Mucosa of descending colon (tissue), 3 donors: Measurements from ENCODE around the gene MAP6. TPM values are rescaled to one million over a fixed set of nuclear protein-coding genes. Genes with fewer than 3 reads are reported as not detected.
A peak's percentile ranks its signal among the peaks of the same experiment; 100 is the strongest.

ENCODE experiments used
- ATAC-seq: fragments of 200-7000 bp; cut with Tn5 transposase; one replicate; pipeline ENCODE4 v1.9.1; 2020; ENCODE audit warnings: mild to moderate bottlenecking, moderate library complexity
- DNase-seq, 3 donors: peaks; one replicate each; pipeline ENCODE4 v3.0.0-alpha.2; 2020
- H3K36me3 ChIP-seq: fragments of 200-600 bp; one replicate; pipeline ENCODE4 v1.8.0; 2021; ENCODE audit warnings: low read depth, mild to moderate bottlenecking
- H3K4me1 ChIP-seq: fragments of 200-600 bp; one replicate; pipeline ENCODE4 v1.8.0; 2021; ENCODE audit warnings: low read depth, mild to moderate bottlenecking
- H3K4me3 ChIP-seq: fragments of 200-600 bp; one replicate; pipeline ENCODE4 v1.8.0; 2021; ENCODE audit warnings: mild to moderate bottlenecking
- H3K9me3 ChIP-seq: fragments of 200-600 bp; one replicate; pipeline ENCODE4 v1.8.0; 2021; ENCODE audit warnings: mild to moderate bottlenecking
- CTCF ChIP-seq: fragments of 200-600 bp; IDR thresholded peaks from one replicate; pipeline ENCODE4 v1.8.0; 2022; ENCODE audit warnings: antibody characterized with exemption, mild to moderate bottlenecking
- intact Hi-C, 2 donors: fragments of 100-400 bp; cut with DNase I in 1 of 2; cut with micrococcal nuclease in 1 of 2; formaldehyde crosslinking; loops; one replicate each; pipeline versions ENCODE4 v1.11.0 to v1.11.1; 2022; cut with DNase I, micrococcal nuclease
- total RNA-seq, 3 donors: library from RNA; stranded (reverse); fragmentation: NEBNext Ultra II Directional in 2 of 3; extraction: Animal tissue kit (Norgen Biotek cat#: 25700) in 2 of 3; gene quantifications; one replicate each; pipeline versions ENCODE4 v1.2.1 to v1.2.4, GENCODE V29; 2021 to 2023
- donor health status: DM: no; HTN: no; CAD: no; lungs with moderate emphysema.
- donor health status: DM: no; HTN: no; CAD: no.
- donor health status: DM: no; HTN: yes; CAD: no.

Gene MAP6
- total RNA-seq, 3 donors from 2014 or later = 0.84 to 17.7 (median 1.9) TPM

GRCh38 chr11:75561426-75562047 lies 107.3 kb downstream of the MAP6 start:
- H3K4me1 ChIP-seq = peaks cover 22% of the 10 kb centered on the region
- ATAC-seq (no peak), DNase-seq (peak in 1 of 3 donors; percentile 31)
- intact Hi-C loops = no loop called here
- TF ChIP-seq CTCF = no peak
- H3K9me3 ChIP-seq = no peaks in the 10 kb centered on the region
- no peaks in the 10 kb centered on the region for H3K36me3 ChIP-seq
- peak overlapping the region; percentile 82 for H3K4me3 ChIP-seq

GRCh38 chr11:75560644-75561043 lies 108.2 kb downstream of the MAP6 start:
- no peaks in the 10 kb centered on the region for H3K9me3 ChIP-seq
- no peak for ATAC-seq
- no peaks in the 10 kb centered on the region for H3K36me3 ChIP-seq
- H3K4me3 ChIP-seq = no peak overlapping the region
- H3K4me1 ChIP-seq = peaks cover 22% of the 10 kb centered on the region
- intact Hi-C loops = no loop called here
- TF ChIP-seq CTCF = no peak
- DNase-seq = no peak

GRCh38 chr11:75558939-75559843 lies 109.6 kb downstream of the MAP6 start:
- TF ChIP-seq CTCF = no peak

GRCh38 chr11:75557666-75558494 lies 111.0 kb downstream of the MAP6 start:
- no peaks in the 10 kb centered on the region for H3K36me3 ChIP-seq
- DNase-seq (peak in 2 of 3 donors; percentile 33 to 64), ATAC-seq (no peak)
- H3K4me1 ChIP-seq = peaks cover 12% of the 10 kb centered on the region
- no peaks in the 10 kb centered on the region for H3K9me3 ChIP-seq
- no peak overlapping the region for H3K4me3 ChIP-seq
- no peak for TF ChIP-seq CTCF
- intact Hi-C loops = no loop called here

More at GRCh38 chr11:75558939-75559843, 109.6 kb downstream of the MAP6 start:
- Histone ChIP-seq H3K36me3 (no peaks in the 10 kb centered on the region), H3K4me3 (no peak overlapping the region), H3K4me1 (peaks cover 18% of the 10 kb centered on the region), H3K9me3 (no peaks in the 10 kb centered on the region)
- intact Hi-C loops = no loop called here
- ATAC-seq (no peak), DNase-seq (peak in 2 of 3 donors; percentile 61 to 62)

GRCh38 chr11:75556275-75556674 lies 112.6 kb downstream of the MAP6 start:
- DNase-seq = no peak
- intact Hi-C loops = no loop called here
- Histone ChIP-seq H3K9me3 (no peaks in the 10 kb centered on the region), H3K36me3 (no peaks in the 10 kb centered on the region), H3K4me1 (peaks cover 12% of the 10 kb centered on the region), H3K4me3 (no peak overlapping the region)
- no peak for ATAC-seq
- TF ChIP-seq CTCF = no peak
